ENCODE results near the gene USP9X.
"Not testable (repeated sequence)": the region's sequence is repeated elsewhere in the genome, so short reads cannot be mapped to it uniquely, and the experiment has no call there.

The USP9X gene

DNA sequence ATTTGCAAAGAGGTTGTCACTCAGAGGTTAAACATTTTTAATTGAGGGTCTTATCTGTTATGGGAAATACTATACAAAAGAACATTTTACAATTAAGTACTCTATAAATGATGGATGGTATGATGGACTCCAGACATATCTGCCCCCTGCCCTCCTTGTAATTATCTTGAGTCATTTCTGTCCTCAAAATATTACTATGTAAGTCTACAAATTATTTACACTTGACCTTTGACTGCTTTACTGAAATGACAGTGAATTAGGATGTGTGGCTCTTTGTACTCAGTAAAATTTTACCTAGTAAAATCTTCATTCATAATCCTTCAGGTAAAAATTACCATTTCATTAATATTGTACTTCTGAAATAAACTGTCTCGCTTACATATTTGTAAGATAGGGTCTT is 46.5 kb downstream of the USP9X start:
- DNase-seq, result no peak

DNA sequence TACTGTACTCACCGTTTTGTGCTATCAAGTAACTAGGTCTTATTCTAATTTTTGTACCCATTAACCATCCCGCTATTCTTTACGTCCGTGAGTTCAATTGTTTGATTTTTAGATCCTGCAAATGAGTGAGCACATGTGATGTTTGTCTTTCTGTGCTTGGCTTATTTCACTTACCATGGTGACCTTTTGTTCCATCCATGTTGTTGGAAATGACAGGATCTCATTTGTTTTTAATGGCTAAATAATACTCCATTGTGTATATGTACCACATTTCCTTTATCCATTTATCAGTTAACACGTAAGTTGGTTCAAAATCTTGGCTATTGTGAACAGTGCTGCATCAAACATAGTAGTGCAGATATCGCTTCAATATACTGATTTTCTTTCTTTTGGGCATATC is 48.3 kb downstream of the USP9X start:
- DNase-seq, result no peak

DNA sequence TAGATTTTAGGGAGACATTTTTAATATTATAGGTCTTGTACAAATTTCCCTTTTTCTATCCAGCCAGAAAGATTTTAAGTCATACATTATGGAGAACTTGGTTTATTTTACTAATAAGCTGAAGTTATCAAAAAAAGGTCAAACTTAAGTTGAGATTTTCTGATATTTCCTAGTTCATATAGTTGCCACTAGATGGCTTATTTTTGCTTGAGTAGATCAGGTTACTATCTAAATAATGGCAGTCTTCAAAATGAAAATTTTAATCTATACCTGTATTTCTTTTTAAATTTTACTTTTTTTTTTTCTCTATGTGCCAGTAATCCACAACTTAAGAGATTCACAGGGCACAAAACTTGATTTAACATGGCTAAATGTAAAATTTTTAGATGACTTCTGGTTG is 52.3 kb downstream of the USP9X start:
- no peak for DNase-seq

DNA sequence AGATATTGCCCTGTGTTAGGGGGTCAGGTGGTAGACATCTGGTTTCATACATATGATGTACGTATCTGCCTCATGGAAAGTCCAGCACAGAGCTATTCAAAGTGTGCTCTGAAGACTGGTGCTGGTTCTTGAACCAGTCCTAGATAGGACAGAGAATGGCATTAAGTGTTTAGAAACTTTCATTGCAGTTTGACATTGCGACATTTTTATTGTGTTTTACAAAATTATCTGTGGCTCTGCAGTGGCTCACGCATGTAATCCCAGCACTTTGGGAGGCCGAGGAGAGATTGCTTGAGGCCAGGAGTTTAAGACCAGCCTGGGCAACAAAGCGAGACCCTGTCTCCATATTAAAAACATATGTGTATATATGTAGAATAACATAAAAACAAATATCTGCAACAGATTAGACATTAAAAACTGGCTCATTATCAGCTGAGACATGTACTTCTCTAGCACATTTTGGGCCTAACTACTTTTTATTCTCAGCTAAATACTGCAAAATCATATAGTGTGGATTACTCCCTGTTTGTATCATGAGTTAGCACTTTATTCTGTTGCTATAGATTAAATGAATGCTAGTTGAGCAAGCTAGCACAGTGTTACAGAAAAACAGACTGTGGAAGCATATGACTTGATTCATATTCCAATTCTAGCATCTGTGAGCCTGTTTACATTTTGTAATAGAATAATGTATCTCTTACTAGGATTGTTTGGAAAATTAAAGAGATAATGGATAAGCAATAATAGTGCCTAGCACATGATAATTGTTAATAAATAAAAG is 57.1 kb downstream of the USP9X start:
- no peak for DNase-seq

DNA sequence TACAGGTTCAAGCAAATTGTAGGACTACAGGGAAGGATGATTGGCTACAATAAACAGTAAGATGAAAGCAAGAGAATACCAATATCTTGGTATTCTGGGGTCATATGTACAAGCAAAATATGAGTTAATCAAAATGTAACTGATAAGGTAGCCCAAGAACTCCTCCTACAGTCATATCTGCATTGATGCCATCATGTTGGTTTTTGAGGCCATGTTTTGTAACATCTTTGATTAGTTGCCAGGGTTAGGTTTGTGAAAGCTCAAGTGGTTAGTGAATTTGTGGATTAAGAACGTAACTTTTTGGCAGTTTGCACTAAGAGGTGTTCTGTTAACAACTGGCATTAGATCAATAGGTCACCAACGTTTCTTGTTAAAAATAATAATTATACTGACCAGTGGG is 59.6 kb downstream of the USP9X start:
- DNase-seq, result no peak

DNA sequence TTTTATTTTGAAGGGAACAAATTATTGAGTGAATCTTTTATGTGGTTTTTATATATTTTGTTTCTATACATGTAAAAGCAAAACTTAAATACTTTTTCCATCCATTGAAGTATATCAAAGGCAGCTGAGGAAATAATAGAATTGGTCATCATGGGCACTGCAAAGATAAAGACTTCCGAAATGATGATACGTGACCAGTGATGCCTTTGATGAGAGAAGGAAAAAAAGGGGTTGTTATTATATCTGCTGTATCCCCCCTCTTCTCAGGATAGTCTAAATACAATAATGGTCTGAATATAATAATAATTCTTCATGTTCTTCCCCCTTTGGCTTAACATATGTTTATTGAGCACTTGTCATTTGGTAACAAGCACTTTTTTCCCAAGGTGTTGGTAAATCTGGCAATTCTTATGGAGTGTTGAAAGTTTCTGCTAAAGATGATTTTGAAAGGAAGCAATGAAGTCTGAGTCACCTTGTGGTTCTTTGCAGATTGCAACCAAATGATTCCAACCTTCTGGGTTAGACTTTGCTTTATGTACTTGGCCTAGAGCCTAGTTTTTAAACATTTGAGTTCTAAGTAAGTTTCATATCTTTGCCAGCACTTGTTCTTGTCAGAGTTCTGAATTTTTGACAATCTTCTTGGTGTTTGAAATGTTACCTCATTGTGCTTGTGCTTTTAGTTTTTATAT is 60.8 kb downstream of the USP9X start:
- no peak for DNase-seq

DNA sequence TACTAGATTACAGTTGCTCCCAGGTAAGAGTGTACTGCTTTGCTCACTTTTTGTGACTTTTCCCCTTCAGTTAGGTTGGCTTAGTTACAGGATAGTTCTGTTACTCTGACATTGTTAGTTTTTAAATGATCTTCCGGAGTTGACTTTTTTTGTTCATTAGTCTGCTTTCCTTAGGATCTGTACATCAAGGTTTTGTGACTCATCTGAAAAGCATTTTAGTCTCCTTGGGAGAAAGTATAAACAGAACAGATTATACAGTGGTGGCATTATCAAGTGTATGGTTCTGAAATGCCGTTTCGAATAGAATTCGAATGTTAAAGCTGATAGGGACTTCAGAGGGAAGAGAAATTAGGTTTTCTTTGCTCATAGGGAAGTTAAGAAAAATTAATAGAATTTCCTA is 63.3 kb downstream of the USP9X start:
- DNase-seq, result no peak

DNA sequence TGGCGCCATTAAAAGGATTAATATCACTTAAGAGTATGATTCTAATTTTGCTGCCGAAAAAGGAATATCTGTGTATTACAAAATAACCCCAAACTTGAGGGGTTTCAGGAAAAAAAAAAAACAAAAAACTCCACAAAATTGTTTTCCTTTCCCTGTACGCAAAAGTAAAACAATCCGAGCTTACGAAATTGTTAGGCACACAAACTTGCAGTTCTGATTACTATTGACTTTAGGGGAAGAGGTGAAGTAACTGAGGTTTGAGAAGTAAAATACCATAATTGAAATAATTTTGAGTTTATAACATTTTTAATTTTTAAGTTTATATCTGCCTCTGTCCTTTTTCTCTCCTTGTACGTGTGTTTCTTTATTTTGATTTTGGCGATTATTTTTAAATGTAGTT is 64.8 kb downstream of the USP9X start:
- no peak for DNase-seq

DNA sequence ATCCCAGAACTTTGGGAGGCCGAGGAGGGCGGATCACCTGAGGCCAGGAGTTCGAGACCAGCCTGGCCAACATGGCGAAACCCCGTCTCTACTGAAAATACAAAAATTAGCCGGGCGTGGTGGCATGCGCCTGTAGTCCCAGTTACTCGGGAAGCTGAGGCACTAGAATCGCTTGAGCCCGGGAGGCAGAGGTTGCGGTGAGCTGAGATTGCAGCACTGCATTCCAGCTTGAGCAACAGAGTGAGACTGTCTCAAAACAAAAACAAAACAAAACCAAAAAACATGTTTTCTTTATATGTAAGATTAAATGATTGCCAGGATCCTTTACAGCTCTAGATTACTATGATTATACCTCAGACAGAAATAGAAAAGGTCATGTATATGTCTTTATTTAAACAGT is 66.5 kb downstream of the USP9X start:
- DNase-seq, result not testable (repeated sequence)

DNA sequence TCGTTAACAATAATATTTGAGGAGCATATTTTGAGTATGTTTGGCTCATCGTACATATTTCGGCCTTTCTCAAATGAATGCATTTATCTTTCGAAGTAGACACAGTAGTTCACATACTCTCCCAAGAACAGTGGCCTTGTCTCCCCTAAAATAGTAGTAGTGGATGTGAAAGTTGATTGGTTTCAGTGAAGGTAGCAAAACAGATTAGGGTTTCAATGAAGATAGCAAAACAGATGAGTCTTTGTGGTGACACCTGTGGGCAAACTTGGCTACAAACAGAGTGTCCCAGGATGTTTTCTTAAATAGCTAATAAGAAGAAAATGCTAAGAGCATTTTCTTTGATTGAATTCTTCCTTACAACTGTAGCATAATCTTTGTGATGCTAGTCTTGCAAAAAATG is 67.0 kb downstream of the USP9X start:
- DNase-seq, result no peak

DNA sequence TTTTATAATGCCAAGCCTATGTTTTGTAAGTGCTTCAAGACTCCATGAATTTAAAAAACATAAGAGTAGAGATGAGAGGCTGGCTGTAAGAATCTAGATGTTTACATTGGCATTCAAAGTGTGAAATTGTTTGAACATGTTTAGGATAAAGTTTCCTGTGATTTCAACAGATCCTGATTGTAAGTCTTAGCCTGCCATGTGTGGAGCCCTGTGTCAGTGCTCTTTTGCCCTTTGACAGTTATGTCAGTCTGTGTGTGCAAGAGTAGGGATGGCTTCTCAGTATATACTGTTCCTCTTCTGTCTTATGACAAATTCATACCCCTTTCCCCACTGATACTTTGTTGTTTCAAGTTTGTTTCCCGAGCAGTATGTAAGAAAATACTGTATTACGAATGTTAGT is 68.2 kb downstream of the USP9X start:
- DNase-seq, result no peak

DNA sequence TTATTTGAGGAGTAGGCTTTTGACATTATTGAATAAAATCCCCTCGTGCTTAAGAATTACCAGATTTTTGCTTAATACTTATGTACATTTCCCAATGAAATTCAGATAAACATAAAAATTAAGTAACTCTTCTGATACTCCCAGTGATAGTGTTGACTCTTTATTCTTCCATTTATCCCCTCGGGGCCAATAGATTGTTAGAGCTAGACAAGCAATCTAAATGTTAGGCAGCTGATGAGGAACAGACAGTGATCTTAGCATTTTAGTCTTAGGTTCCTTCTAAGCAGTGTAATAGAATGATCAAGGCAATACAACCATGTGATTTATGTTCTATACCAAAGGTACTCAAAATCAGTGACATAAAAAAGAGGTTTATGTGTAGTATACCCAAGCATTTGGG is 68.7 kb downstream of the USP9X start:
- no peak for DNase-seq

DNA sequence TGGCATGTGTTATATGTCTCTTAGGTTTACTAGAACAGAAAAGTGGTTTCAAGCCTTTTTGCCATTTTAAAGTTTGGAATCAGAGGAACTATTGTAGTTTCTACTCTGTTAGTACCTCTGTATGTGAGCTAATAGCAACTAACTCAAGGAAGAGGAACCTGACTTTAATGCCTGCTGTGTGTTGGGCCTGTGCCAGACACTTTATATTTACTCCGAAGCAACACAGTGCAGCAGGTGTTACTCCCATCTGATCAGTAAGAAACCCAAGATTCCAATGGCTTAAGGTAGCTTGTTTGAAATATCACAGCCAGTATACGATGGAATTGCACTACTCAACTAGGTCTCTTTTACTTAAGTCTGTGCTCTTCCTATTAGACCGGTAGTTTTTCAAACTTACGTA is 79.2 kb downstream of the USP9X start:
- no peak for DNase-seq

DNA sequence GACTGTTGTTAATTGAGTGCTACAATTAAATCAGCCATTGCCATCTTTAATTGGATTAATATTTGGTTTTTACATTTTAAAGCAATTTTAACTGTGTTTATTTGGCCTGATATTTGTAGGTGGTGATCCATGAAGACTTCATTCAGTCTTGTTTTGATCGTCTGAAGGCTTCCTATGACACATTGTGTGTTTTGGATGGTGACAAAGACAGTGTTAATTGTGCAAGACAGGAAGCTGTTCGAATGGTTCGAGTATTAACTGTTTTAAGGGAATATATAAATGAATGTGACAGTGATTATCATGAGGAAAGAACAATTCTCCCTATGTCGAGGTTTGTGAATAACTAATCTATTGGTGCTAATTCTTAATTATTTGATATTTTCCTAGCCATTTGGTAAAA is 82.6 kb downstream of the USP9X start:
- DNase-seq, result no peak

DNA sequence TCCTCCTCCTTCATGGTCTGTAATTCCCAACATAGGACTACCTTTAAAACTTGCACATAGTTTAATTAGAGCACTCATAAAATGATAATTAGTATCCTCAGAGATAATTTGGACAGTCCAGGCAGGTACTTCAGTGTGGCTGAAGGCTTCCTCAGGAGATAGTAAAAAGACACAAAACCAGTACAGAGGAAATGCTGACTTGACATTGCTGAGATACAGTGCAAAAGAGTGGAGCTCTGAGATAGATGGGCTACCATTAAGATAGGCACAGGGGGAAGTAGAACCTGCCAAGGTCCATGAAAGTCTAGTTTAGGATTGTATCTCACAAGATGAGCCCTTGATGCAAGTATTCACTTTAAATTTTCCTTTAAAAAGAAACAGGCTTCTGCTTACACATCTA is 91.0 kb downstream of the USP9X start:
- no peak for DNase-seq

DNA sequence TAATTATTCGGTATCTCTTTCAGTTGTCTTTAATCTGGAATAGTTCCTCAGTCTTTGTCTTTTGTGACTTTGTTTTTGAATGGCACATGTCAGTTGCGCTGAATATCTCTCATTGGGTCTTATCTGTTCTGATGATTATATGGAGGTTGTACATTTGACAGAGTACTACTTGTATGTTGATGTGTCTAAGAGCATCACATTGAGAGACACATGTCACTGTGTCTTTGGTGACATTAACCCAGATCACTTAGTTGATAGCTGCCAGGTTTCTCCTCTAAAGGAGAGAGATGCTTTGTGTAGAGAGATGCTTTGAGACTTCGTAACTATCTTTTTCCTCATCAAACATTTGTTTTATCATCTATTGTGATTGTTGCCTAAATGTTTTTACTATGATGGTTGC is 92.1 kb downstream of the USP9X start:
- DNase-seq, result no peak

DNA sequence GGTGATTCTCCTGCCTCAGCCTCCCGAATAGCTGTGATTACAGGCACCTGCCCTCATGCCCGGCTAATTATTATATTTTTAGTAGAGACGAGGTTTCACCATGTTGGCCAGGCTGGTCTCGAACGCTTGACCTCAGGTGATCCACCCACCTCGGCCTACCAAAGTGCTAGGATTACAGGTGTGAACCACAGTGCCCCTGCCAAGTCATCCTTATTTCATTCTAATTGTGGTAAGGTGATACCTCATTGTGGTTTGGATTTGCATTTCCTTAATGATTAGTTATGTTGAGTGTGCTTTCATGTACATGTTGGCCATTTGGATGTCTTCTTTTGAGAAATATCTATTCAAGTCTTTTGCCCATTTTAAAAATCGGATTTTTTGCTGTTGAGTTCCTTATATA is 93.0 kb downstream of the USP9X start:
- no peak for DNase-seq

DNA sequence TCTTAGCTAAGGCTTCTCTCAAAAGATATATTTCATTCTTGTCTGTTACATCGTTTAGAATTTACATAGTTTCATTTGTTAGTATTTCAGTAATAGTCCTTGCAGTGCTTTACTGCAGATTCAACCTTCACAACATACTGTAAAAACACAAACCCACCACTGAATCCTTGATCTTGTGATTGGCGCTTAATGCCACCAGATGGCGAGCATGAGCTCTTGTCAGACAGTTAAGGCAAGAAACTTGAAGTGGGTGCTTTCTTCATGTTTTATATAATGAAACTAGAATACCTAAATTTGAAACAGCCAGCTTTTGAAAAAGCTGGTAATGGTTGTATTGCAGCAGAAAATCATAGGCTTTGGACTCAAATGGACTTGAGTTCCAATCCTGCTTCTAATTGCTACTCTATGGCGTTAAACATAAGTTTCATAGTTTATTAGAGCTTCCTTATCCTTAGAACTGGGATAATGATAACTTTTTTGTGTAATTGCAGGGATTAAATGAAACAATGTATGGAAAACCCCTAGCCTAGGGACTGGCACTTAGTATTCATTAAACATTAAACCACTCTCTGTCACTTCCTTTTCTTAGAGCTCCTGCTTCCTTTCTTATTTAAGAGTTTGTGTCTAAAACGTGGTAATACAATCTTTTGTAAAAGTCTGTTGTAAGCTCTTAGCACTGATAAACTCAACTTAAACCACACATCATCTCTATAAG is 95.1 kb downstream of the USP9X start:
- no peak for DNase-seq

DNA sequence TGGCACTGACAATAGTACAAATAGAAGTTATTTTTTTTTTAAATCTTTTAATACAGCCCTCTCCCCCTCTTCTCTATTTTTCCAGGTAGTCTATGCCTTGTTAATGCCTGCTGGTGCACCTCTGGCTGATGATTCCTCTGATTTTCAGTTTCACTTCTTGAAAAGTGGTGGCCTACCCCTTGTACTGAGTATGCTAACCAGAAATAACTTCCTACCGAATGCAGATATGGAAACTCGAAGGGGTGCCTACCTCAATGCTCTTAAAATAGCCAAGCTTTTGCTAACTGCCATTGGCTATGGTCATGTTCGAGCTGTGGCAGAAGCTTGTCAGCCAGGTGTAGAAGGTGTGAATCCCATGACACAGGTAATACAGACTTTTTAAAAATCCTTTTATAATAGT is 99.1 kb downstream of the USP9X start:
- no peak for DNase-seq

DNA sequence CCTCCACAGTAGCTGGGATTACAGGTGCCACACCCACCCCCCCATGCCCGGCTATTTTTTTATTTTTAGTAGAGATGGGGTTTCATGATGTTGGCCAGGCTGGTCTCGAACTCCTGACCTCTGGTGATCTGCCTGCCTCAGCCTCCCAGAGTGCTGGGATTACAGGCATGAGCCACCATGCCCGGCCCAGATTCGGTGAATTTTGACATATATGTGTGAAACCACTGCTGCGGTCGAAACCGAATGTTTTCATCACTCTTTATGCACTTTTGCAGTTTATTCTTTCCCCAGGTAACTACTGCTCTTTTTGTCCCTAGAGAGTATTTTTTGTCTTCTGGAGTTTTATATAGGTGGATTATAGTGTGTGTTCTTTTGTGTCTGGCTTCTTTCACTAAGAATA is 101.7 kb downstream of the USP9X start:
- DNase-seq, result not testable (repeated sequence)

DNA sequence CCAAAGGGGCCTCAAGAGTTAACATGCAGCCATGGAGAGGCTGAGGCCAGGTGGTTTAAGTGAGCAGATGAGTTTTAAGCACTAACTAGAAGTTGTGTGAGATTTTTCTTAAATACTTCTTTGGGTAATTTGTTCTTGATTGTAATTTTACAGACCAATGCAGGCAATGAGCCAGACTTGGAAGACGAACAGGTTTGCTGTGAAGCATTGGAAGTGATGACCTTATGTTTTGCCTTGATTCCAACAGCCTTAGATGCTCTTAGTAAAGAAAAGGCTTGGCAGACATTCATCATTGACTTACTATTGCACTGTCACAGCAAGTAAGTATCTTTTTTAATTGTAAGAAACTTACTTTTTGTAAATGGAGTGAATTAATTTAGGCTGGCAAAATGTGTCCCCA is 103.9 kb downstream of the USP9X start:
- DNase-seq, result no peak

DNA sequence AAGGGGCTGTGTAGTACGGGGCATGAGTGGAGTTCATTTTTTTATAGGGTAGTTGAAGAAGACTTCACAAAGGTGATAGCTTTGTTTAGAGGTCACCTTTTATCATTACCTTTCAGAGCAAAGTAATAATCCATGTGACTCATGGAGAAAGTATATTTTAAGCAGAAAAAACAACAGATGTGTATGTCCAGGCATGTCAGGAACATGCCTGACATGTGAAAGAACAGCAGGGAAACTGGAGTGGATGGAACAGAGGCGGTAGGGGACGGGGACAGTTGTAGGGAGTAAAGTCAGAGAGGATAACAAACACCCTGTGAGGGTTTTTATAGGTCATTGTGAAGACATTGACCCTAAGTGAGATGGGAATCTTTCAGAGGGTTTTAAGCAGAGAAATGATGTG is 107.6 kb downstream of the USP9X start:
- DNase-seq, result no peak

DNA sequence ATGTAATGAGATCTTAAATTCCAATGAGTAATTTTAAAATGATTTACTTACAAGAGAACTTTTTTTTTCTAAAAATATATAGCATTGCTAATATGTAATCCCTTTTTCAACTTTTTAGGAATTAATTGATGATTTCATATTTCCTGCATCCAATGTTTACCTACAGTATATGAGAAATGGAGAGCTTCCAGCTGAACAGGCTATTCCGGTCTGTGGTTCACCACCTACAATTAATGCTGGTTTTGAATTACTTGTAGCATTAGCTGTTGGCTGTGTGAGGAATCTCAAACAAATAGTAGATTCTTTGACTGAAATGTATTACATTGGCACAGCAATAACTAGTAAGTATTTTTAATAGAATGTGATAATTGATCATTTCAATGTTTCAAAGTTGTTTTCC is 113.2 kb downstream of the USP9X start:
- DNase-seq, result no peak

DNA sequence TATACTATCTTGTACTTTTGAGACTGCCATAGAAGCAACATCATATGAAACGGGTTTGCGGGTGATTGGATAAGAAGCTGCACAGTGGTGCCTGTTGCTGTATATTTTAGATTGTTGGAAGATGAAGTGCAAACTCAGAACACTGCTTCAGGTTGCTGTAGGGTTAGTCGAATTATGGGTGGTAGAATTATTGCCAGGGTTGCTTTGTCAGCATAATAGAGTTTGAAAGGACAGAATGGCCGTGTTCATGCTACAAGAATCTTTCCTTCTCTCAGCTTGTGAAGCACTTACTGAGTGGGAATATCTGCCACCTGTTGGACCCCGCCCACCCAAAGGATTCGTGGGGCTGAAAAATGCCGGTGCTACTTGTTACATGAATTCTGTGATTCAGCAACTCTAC is 115.5 kb downstream of the USP9X start:
- no peak for DNase-seq
